Stimulated activated CD8-positive, alpha-beta memory T cell treated with anti-CD3 and anti-CD28 coated beads, Interleukin-4, amount 100 ng/mL, for 4 hours (primary cell): Measurements from ENCODE around the gene LYVE1.

Experiments used
- DNase-seq, 2 donors: peaks; one replicate each; pipeline ENCODE4 v3.0.0-alpha.2; 2020; ENCODE audit warnings: low read depth in 2 of 2, low spot score in 1 of 2

Gene LYVE1

GRCh38 chr11:10561043-10561818, 7.2 kb downstream of the LYVE1 start:
- no peak for DNase-seq

DNA sequence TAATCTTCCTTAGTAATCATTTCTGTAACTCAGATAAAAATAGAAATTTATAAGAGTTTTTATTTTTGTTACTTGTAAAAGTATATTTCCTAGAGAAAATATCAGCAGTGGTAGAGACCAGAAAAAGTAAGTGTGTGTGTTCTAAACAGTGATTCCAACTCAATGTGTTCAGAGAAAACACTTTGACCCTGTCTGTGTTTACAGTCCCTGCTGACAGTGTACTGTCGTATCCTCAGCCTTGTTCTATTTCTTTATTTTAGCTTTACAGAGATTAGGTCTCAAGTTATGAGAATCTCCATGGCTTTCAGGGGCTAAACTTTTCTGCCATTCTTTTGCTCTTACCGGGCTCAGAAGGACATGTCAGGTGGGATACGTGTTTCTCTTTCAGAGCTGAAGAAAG, 10.2 kb downstream of the LYVE1 start:
- no peak for DNase-seq

DNA sequence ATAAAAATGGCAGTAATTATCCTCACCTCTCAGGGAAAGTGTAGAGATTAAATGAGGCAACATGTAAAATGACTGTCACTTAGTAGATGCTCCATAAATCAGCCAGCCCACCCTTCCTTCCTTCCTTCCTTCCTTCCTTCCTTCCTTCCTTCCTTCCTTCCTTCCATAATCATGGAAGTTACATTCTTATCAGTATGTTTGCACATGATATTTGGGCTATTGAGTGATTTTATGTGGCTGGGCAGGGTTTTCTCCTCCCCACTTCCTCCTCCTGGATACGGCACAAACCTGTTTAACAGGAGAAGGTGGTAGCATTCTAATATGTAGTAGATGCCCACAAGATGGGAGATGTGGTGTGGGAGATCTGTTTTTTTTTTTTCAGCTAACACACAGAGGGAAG, 11.9 kb downstream of the LYVE1 start:
- no peak for DNase-seq

- no peak for DNase-seq
Measured at GRCh38 chr11:10551845-10552352, 16.6 kb downstream of the LYVE1 start.

DNA sequence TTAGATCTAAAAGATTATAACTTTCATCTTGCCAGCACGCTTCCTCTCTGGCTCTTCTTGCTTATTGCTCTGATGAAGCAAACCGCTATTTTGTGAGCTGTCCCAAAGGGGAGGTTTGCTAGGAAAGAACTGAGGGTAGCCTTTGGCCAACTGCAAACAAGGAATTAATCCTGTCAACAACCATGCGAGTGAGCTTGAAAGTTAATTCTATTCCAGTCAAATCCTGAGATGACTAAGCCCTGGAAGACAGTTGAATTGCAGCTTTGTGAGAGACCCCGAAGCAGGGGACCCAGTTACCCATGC, 17.2 kb downstream of the LYVE1 start:
- no peak for DNase-seq

GRCh38 chr11:10550503-10551289, 17.8 kb downstream of the LYVE1 start:
- DNase-seq, result no peak

DNA sequence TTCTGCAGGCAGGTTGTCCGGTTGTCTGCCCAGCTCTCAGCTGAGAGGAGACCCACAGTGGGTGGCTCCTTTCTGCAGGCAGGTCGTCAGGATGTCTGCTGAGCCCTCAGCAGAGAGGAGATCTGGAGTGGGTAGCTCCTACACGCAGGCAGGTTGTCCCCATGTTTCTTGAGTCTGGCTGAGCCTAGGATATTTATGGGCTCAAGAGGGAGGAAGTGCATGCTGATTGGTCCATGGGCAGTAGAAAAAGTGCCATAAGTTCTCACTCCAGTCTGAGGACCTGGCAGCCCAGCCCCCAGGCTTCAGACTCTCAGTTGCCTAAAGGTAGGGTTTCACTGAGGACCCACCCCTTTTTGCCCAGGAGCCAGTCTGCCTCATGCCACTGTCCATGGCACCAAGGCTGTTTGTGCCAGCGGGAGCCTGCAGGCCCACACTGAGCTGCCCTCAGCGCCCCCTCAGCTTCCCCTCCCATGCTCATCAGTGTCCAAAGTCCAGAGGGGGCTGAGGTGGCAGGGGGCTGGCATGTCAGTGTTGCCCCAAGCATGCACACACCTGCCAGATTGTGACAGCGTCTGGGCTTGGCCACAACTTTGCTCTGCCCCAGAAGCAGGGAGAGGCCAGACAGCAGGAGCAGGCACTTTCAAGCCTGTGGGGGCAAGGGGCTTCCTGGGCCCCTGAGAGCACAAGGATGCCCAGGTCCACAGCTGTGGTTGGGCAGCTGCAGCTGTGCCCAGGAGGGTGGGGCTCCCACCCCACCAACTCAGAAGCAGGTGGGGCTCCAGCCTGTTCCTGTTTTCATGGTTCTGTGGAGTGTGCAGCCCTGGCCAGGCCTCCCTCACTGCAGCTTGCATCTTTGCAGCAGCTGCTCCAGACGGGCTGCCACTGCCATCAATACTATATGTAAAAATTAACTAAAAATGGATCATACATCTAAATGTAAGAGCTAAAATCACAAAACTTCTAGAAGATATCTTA, 23.7 kb downstream of the LYVE1 start:
- DNase-seq, result no peak

- no peak for DNase-seq
Measured at GRCh38 chr11:10543782-10544181, 24.7 kb downstream of the LYVE1 start.

GRCh38 chr11:10542776-10543175, 25.7 kb downstream of the LYVE1 start:
- DNase-seq, result no peak

- DNase-seq, result no peak
Measured at GRCh38 chr11:10541561-10541930, 26.9 kb downstream of the LYVE1 start.

- peak; percentile 85 to 93 for DNase-seq
Measured at GRCh38 chr11:10540915-10541560, 27.4 kb downstream of the LYVE1 start, which contains the start of gene RNF141. Gene RNF141, minus strand, starts transcription at chr11:10541187. Its CDS starts 7,029 bp downstream, at chr11:10534158.

- DNase-seq, result no peak
Measured at GRCh38 chr11:10540546-10540914, 27.9 kb downstream of the LYVE1 start.

- DNase-seq, result no peak
Measured at GRCh38 chr11:10539339-10539738, 29.1 kb downstream of the LYVE1 start.

- no peak for DNase-seq
Measured at GRCh38 chr11:10538924-10539323, 29.5 kb downstream of the LYVE1 start.

DNA sequence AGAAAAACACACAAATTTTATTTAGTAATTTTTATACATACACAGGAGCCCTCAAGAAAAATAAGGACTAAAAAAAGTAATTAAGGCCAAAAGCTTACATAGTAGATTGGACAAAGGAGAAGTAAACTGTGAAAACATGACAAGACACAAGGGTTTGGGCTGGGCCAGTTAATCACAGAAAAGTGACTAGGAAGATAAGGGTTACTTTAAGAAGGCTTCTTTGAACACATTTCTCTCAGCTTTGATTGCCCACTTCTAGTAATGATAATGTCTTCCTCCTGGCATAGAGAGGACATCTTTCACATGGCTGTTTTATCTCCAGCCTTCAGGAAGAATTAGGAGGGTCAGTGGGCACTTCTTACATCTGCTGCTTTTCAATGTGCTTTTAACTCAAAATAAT, 30.9 kb downstream of the LYVE1 start:
- no peak for DNase-seq

- DNase-seq, result no peak
Measured at GRCh38 chr11:10534316-10534715, 34.1 kb downstream of the LYVE1 start.

DNA sequence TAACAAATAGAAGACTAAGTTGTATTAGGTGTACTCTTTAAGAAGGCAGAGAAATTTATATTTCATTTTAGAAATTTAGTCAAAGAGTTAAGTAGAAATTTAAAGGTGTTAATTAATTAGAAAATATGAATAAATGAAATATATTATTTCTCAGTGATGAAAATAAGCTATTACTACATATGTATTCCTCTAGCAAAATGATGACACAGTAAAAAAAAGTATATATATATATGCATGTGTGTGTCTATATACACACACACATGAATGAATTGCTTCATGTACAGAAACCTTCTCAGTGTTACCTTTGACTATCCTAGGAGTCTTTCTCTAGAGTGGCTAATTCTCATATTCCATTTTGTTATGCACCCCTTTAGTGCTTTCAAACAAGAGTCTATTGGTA, 35.1 kb downstream of the LYVE1 start:
- no peak for DNase-seq

GRCh38 chr11:10532526-10532925, 35.9 kb downstream of the LYVE1 start:
- no peak for DNase-seq

GRCh38 chr11:10529279-10529678, 39.2 kb downstream of the LYVE1 start:
- no peak for DNase-seq

DNA sequence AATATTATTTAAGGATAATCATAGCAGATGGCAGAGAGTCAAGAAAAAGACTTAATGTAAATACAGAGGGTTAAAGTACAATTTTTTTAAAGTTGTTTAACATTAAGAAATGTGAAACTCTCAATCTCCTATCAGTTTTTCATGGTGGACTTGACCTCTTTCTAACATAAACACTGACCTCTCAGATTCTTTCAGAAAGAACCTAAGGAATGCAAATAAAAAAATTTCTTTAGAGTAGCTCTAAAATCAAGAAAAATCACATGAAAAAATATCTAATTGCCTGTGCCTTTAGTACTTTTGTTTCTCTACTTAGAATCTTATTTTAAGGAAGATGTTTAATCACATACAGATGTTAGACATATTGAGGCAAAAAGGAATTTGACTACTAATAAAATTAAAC, 40.3 kb downstream of the LYVE1 start:
- no peak for DNase-seq
